Esophagus squamous epithelium (tissue), 4 donors: ENCODE measurements around the gene DPH7.

Experiments
- POLR2A ChIP-seq, 4 donors: fragments of 450-650 bp; IDR thresholded peaks; one replicate each; pipeline ENCODE4 v1.6.1; 2017; ENCODE audit warnings: antibody characterized with exemption in 4 of 4, mild to moderate bottlenecking in 4 of 4, moderate library complexity in 3 of 4
- TF ChIP-seq, protein P1 (sequence below), 6 experiments: fragments of 450-650 bp in 4 of 6; fragments of 200-600 bp in 2 of 6; sonication (generic) in 2 of 6; IDR thresholded peaks; one replicate each; pipeline ENCODE4 v1.5.1; 2016 to 2019; ENCODE audit warnings: antibody characterized with exemption in 6 of 6, mild to moderate bottlenecking in 4 of 6, moderate library complexity in 4 of 6

GRCh38 chr9:137619240-137620047, 40.7 kb upstream of the DPH7 start:
- TF ChIP-seq, protein P1, sequence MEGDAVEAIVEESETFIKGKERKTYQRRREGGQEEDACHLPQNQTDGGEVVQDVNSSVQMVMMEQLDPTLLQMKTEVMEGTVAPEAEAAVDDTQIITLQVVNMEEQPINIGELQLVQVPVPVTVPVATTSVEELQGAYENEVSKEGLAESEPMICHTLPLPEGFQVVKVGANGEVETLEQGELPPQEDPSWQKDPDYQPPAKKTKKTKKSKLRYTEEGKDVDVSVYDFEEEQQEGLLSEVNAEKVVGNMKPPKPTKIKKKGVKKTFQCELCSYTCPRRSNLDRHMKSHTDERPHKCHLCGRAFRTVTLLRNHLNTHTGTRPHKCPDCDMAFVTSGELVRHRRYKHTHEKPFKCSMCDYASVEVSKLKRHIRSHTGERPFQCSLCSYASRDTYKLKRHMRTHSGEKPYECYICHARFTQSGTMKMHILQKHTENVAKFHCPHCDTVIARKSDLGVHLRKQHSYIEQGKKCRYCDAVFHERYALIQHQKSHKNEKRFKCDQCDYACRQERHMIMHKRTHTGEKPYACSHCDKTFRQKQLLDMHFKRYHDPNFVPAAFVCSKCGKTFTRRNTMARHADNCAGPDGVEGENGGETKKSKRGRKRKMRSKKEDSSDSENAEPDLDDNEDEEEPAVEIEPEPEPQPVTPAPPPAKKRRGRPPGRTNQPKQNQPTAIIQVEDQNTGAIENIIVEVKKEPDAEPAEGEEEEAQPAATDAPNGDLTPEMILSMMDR (IDR thresholded peaks at IDR 0.05), result no peak
- no peak for TF ChIP-seq POLR2A (IDR thresholded peaks at IDR 0.05)
